GM19452 (cell line): ENCODE measurements around the gene DOCK10.

ENCODE experiments used
- ATAC-seq: cut with Tn5 transposase; IDR thresholded peaks from one replicate; pipeline ENCODE4 v1.9.1; 2021; ENCODE audit not compliant: unreplicated experiment

Gene DOCK10

DNA sequence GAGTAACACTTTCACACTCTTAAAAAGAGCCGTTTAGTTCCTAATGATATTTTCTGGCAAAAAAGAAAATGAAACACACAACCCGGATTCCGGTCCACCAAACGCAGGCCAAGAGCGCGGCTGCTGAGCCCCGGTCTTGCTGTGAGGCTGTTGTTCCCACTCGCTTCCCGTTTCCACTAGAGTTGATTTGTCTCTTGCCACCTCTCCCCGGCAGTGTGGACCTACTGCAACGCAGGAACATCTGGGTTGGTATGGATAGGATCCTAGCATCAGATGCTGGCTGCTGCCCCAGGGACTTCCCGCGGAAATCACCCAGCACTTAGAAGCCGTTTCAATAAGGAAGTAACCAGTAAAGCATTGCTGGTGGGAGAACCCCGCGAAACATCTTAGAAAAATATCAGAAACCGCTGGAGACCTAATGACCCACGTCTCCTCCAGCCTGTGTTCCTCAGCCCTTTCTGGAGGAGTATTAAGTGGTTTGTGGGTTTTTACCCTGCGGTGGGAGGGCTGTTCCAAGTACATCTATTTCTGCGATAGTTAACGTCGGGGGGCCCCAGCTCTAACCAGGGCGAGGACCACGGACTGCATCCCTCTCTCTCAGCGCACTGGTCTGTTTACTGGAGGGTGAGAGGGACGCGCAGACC is 939 bp downstream of the DOCK10 start:
- ATAC-seq: peak; percentile 54

- ATAC-seq: peak; percentile 29
Measured at GRCh38 chr2:225040856-225041206, 1.4 kb downstream of the DOCK10 start.

- no peak for ATAC-seq
Measured at GRCh38 chr2:225040142-225040541, 2.1 kb downstream of the DOCK10 start.

- no peak for ATAC-seq
Measured at GRCh38 chr2:225038231-225038523, 4.1 kb downstream of the DOCK10 start.

DNA sequence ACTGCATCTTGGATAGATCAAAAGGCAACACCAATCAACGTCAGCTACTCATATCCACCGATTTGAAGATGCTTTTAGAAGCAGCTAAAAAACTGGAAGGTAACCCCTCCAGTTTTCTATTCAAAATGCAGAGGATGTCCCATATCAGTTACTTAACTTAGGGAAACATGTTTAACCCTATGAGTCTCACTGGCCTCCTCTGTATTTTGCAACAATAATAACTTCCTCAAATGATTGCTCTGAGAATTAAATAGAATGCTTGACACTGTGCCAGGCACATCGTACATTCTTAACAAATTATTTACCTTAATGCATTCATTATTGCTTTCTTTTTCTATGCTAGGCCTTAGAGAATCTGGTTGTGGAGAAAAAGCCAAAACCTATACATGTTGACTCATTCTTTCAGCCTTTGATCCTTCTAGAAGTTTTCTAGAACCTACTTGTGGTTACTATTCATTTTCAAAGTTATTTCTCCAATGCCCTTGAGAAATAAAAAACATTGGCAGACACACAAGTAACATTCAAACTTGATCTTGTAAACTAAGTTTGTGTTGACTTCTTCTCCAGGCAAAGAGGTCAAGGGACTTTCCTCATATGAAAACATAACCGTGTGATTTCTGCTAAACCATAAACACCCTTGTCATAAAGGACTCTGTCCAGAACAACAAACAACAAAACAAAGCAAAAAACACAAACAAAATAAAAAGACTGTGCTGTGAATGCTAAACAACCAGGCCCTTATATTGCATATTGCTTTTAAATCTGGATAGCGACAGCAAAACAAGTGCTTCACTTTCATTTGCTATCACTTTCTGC is 4.6 kb downstream of the DOCK10 start:
- no peak for ATAC-seq

- no peak for ATAC-seq
Measured at GRCh38 chr2:225036431-225036830, 5.8 kb downstream of the DOCK10 start.

- ATAC-seq: no peak
Measured at GRCh38 chr2:225033440-225034318, 8.6 kb downstream of the DOCK10 start.

DNA sequence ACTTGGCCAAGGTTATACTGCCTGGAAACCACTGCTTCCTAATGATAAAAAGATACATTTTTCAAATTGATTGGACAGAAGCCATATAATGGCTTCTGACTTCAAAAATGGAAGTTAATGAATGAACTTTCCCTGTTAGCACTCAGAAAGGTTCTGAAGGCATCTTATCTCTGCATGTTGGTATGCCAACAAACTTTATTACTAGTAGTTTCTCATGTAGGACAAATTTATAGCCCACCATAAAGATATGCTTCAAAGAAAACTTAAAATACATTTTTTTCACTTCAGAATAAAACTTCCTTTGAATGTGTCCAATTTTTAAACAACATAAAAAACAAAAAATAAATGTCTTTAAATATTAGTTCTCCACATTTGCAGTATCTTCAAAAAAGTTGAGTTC is 10.0 kb downstream of the DOCK10 start:
- ATAC-seq: no peak

DNA sequence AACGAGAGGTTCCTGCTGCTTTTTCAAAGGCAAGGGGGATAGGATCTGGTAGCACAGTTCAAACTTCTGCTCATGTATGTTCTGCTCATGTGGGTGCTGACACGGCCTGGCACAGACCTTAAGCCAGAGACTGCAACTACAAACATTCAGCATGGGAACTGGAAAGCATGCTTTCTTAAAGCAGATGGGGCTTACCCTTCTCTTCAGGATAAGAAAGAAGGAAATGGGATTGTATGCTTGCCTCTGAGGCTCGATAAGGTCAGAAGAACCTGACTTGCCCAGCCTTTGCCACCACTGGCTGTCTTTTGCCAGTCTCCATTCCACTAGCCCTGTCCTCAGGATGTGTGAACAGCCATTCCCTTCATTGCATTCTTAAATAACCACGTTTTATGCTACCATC is 10.7 kb downstream of the DOCK10 start:
- no peak for ATAC-seq

DNA sequence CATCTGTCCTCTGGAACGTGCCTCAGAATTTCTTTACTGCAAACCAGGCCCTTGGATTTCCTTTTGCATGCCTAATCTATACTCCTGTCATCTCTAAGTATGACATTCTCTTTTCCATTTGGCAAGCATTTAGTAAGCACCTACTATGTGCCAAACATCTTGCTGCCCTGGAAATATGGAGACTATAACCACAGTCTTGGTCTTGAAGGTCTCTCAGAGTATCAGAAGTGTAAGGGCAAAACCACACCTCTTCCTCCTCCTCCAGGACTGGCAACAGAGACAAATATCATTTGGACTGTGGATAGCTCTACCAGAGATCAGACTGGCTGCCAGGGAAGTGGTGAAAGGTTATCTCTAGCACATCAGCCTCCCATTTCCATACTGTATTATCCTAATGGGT is 11.4 kb downstream of the DOCK10 start:
- ATAC-seq: no peak

GRCh38 chr2:225030203-225030602 is 12.1 kb downstream of the DOCK10 start:
- no peak for ATAC-seq

GRCh38 chr2:225028572-225028971 is 13.7 kb downstream of the DOCK10 start:
- no peak for ATAC-seq

DNA sequence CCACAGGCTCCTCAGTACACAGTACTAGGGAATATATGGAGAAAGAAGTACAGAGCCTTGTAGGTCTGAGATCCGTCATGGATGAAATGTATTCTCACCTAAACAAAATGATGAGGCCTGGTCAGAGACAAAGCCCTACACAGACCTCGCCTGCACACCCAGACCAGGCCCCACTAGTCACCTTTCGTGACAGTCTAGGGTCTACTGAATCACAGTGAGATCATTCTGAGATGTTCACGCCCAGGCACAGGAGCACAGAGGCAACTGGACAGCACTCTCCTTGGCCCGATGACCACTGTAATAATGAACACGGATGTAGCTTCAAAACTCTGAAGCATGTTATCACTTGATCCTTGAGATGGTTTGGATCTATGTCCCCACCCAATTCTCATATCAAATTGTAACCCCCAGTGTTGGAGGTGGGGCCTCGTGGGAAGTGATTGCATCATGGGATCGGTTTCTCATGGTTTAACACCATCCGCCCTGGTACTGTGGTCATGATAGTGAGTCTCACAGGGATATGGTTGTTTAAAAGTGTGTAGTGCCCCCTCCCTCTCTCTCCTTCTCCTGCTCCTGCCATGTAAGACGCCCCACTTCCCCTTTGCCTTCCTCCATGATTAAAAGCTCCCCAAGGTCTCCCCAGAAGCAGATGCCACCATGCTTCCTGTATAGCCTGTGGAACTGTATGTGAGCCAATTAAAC is 15.1 kb downstream of the DOCK10 start:
- ATAC-seq: no peak

DNA sequence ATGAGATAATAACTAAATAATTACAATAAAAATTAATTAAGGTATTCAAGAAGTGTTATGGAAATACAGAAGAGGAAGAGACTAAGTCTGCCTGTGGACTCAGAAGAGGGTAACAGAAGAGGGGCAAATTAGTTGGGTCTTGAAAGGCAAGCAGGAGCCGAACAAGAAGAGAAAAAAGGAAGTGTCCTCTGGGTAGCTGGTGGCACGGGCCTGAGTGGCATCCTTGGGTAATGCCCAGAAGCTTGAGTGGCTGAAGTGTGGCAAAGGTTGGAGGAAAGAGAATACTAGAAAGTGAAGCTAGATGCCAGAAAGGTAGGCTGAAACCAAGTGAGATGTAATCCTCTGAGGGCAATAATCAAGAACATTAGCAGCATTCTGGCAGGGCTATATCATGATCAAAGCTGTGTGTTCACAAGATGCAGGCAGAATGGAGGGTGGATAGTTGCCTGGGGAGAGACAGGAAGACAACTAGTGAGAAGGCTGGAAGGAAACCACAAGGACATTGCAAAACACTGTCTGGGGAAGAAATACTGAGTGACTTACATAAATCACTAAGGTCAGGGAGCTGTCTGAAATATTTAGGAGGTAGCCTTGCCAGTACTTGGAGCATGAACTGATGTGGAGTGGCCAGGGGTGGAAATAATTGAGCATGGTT is 16.2 kb downstream of the DOCK10 start:
- no peak for ATAC-seq

GRCh38 chr2:225022188-225022587 is 20.1 kb downstream of the DOCK10 start:
- ATAC-seq: no peak

GRCh38 chr2:225020168-225020849 is 22.0 kb downstream of the DOCK10 start:
- no peak for ATAC-seq

GRCh38 chr2:225019105-225019504 is 23.2 kb downstream of the DOCK10 start:
- ATAC-seq: no peak

GRCh38 chr2:225017713-225018112 is 24.6 kb downstream of the DOCK10 start:
- no peak for ATAC-seq

DNA sequence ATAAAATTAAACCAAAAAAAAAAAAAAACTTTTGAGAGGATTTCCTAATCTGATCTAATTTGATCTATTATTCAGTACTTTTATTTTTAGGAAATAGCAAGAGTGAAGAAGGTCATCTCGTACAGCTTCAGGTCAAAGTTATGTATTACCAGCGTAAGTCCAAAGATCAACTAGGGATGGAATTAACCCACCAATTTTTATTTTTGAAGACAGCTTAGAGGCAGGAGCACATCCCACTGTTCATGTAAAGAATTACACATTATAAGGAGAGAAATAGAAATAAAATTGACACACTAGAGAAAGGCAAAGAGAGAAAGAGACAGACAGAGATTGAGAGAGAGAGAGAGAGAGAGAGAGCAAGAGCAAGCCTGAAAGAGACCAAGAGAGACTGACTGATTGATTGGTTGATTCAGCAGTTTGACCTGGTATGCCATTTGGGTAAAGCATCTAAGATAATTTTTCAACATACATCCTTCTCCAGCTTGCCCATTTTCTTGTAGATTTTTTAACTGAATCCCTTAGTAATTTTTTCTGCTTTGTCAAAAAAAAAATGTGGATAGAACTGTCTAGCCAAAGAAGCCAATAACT is 25.1 kb downstream of the DOCK10 start:
- ATAC-seq: no peak
